Measurements from ENCODE around the gene CST2.

The CST2 gene

DNA sequence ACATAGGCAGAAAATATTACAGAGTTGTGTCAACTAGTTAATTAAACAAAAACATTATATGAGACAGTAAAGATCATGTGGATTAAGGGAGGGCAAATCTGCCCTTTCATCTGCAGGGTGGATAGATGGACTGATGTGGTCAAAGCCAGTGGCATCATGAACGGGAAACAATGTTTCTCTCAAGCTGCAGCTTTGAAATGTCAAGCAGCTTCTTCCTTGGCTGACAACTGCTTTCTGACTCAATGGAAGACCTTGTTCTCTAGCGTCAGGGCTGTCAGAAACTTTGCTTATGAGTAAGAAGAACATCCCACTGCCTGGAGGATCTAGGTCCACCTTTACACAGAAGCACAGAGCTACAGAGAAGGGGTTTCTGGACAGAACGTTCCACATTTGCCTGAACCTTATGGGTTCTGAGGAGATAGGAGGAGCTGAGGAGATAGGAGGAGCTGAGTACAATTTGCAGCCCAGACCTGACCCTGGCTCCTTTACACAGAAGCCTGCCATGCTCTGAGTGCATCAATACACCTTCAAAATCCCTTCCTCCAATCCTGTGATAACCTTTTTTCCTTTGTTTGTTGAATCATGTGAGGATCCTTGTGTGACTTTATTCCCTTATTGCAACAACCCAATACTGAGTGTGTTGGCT is 47.0 kb upstream of the CST2 start:
- Histone ChIP-seq H3K4me1 (ENCODE audit: insufficient read depth, low read length, severe bottlenecking) (no peaks in the 10 kb centered on the region), H3K27ac (ENCODE audit: low read depth, low read length, poor library complexity, severe bottlenecking) (no peak overlapping the region), H4K20me1 (ENCODE audit: insufficient read depth, low read length) (no peaks in the 10 kb centered on the region), H3K9me3 (ENCODE audit: low read length) (no peaks in the 10 kb centered on the region), H3K4me2 (ENCODE audit: low read length) (no peak overlapping the region), H3K27me3 (ENCODE audit: insufficient read depth, low read length) (no peaks in the 10 kb centered on the region), H3K9ac (ENCODE audit: low read length) (no peak overlapping the region), H3K9me2 (ENCODE audit: low read depth, low read length) (no peaks in the 10 kb centered on the region), H3K36me3 (ENCODE audit: insufficient read depth, low read length) (no peaks in the 10 kb centered on the region), H3F3A (ENCODE audit: insufficient read depth, low read length) (no peaks in the 10 kb centered on the region), H2AFZ (ENCODE audit: low read length) (no peak overlapping the region), H3K79me2 (ENCODE audit: insufficient read depth, low read length) (no peaks in the 10 kb centered on the region), H3K4me3 (ENCODE audit: low read depth, low read length, poor library complexity, severe bottlenecking) (no peak overlapping the region)
- no peak for TF ChIP-seq EZH2 (IDR thresholded peaks at IDR 0.05; ENCODE audit: borderline replicate concordance, low read length)
- TF ChIP-seq, protein P1, sequence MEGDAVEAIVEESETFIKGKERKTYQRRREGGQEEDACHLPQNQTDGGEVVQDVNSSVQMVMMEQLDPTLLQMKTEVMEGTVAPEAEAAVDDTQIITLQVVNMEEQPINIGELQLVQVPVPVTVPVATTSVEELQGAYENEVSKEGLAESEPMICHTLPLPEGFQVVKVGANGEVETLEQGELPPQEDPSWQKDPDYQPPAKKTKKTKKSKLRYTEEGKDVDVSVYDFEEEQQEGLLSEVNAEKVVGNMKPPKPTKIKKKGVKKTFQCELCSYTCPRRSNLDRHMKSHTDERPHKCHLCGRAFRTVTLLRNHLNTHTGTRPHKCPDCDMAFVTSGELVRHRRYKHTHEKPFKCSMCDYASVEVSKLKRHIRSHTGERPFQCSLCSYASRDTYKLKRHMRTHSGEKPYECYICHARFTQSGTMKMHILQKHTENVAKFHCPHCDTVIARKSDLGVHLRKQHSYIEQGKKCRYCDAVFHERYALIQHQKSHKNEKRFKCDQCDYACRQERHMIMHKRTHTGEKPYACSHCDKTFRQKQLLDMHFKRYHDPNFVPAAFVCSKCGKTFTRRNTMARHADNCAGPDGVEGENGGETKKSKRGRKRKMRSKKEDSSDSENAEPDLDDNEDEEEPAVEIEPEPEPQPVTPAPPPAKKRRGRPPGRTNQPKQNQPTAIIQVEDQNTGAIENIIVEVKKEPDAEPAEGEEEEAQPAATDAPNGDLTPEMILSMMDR (IDR thresholded peaks at IDR 0.05; ENCODE audit: low read length) = no peak

DNA sequence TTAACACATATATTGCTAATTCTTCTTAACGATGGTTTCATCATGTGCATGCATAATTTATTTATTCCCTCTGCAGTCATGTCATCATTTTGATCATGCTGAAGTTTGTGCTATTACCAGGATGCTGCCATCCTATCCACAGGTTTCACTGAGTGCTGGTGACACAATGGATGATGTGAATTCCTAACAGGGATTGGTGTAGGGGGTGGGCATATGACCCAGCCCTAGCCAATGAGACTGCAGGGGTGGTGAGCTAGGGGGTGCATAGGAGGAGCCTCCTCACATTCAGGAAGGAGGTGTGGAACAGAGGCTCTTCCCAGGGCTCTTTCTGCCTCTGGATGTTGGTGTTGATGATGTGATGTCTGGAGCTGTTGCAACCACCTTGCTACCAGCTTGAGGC is 45.5 kb upstream of the CST2 start:
- TF ChIP-seq, protein P1 (IDR thresholded peaks at IDR 0.05; ENCODE audit: low read length) = no peak
- TF ChIP-seq EZH2 (IDR thresholded peaks at IDR 0.05; ENCODE audit: borderline replicate concordance, low read length) = no peak
- H3K27me3 ChIP-seq (ENCODE audit: insufficient read depth, low read length) = no peaks in the 10 kb centered on the region
- no peak overlapping the region for H3K27ac ChIP-seq (ENCODE audit: low read depth, low read length, poor library complexity, severe bottlenecking)

DNA sequence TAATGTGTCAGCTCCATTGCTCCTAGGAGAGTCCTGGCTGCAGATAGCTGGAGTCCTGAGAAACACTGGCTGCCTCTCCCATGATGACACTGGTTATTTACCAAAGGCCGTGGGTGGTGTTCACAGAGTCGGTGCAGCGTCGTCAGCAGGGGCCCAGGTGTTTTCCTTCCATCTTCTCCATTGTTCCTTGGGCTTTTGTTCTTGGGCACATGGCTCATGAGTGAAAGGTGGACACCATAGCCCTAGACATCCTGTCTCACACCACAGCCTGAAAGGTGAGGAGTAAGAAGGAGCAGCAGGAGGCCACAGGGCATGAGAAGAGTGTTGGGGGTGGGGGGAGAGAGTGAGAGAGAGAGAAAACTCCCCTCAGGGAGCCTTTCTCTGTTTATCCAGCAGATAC is 43.9 kb upstream of the CST2 start:
- no peaks in the 10 kb centered on the region for H3K36me3 ChIP-seq (ENCODE audit: insufficient read depth, low read length)
- H2AFZ ChIP-seq (ENCODE audit: low read length) = no peak overlapping the region
- H3K4me1 ChIP-seq (ENCODE audit: insufficient read depth, low read length, severe bottlenecking) = no peaks in the 10 kb centered on the region
- no peaks in the 10 kb centered on the region for H3K79me2 ChIP-seq (ENCODE audit: insufficient read depth, low read length)
- TF ChIP-seq, protein P1 (IDR thresholded peaks at IDR 0.05; ENCODE audit: low read length) = no peak
- TF ChIP-seq EZH2 (IDR thresholded peaks at IDR 0.05; ENCODE audit: borderline replicate concordance, low read length) = no peak
- no peaks in the 10 kb centered on the region for H4K20me1 ChIP-seq (ENCODE audit: insufficient read depth, low read length)
- H3K27me3 ChIP-seq (ENCODE audit: insufficient read depth, low read length) = no peaks in the 10 kb centered on the region
- no peak overlapping the region for H3K4me2 ChIP-seq (ENCODE audit: low read length)
- no peaks in the 10 kb centered on the region for H3K9me2 ChIP-seq (ENCODE audit: low read depth, low read length)
- H3K9ac ChIP-seq (ENCODE audit: low read length) = no peak overlapping the region
- H3K4me3 ChIP-seq (ENCODE audit: low read depth, low read length, poor library complexity, severe bottlenecking) = no peak overlapping the region
- H3F3A ChIP-seq (ENCODE audit: insufficient read depth, low read length) = no peaks in the 10 kb centered on the region
- H3K9me3 ChIP-seq (ENCODE audit: low read length) = no peaks in the 10 kb centered on the region
- H3K27ac ChIP-seq (ENCODE audit: low read depth, low read length, poor library complexity, severe bottlenecking) = no peak overlapping the region

More for the DNA sequence above, 45.5 kb upstream of the CST2 start:
- Histone ChIP-seq H3F3A (ENCODE audit: insufficient read depth, low read length) (no peaks in the 10 kb centered on the region), H2AFZ (ENCODE audit: low read length) (no peak overlapping the region), H3K4me1 (ENCODE audit: insufficient read depth, low read length, severe bottlenecking) (no peaks in the 10 kb centered on the region), H3K79me2 (ENCODE audit: insufficient read depth, low read length) (no peaks in the 10 kb centered on the region), H3K9ac (ENCODE audit: low read length) (no peak overlapping the region), H3K9me3 (ENCODE audit: low read length) (no peaks in the 10 kb centered on the region), H4K20me1 (ENCODE audit: insufficient read depth, low read length) (no peaks in the 10 kb centered on the region), H3K36me3 (ENCODE audit: insufficient read depth, low read length) (no peaks in the 10 kb centered on the region), H3K9me2 (ENCODE audit: low read depth, low read length) (no peaks in the 10 kb centered on the region), H3K4me3 (ENCODE audit: low read depth, low read length, poor library complexity, severe bottlenecking) (no peak overlapping the region), H3K4me2 (ENCODE audit: low read length) (no peak overlapping the region)
